Heart left ventricle (tissue), 13 donors: ENCODE measurements around the gene CPNE6.

Experiments
- POLR2A ChIP-seq, 2 donors: fragments of 450-650 bp; IDR thresholded peaks; one replicate each; pipeline ENCODE4 v1.6.1; 2017; ENCODE audit warnings: antibody characterized with exemption in 2 of 2, mild to moderate bottlenecking in 2 of 2, moderate library complexity in 2 of 2
- TF ChIP-seq, protein P1 (sequence below), 12 donors: fragments of 200-600 bp; sonication (generic) in 4 of 12; IDR thresholded peaks; one replicate each; pipeline versions ENCODE4 v1.5.0 to v1.8.0; 2018 to 2022; ENCODE audit warnings: antibody characterized with exemption in 12 of 12, mild to moderate bottlenecking in 5 of 12
- donor health status: ischemic (EF 13 %, LVEDD 7.1; RV severe dilation, severe dysfunction).
- donor health status: DM: no; HTN: yes; CAD: no.
- donor health status: DM: no; HTN: no; CAD: no.
- donor health status: ischemic (EF 25% LVEDD 6.9; RV normal size, moderate dysfunction).
- donor health status: ischemic (EF 25% LVEDD 5.7; RV mildly dilated, moderate dysfunction).
- donor health status: ischemic (EF 35%, LVEDD 5.7; RV mildly dilated, moderate dysfunction).
- donor health status: nonischemic (EF 11% LVEDD 7.7; RV severe dilation, severe dysfunction).
- donor health status: DM: yes; HTN: yes; CAD: no.
- donor health status: PGD.
- donor health status: ischemic (EF 29% LVEDD 5.4; RV normal size, mild dysfunction).
- donor health status: nonischemic (EF 23%, LVEDD 6.1; RV moderate dilation, normal function).

DNA sequence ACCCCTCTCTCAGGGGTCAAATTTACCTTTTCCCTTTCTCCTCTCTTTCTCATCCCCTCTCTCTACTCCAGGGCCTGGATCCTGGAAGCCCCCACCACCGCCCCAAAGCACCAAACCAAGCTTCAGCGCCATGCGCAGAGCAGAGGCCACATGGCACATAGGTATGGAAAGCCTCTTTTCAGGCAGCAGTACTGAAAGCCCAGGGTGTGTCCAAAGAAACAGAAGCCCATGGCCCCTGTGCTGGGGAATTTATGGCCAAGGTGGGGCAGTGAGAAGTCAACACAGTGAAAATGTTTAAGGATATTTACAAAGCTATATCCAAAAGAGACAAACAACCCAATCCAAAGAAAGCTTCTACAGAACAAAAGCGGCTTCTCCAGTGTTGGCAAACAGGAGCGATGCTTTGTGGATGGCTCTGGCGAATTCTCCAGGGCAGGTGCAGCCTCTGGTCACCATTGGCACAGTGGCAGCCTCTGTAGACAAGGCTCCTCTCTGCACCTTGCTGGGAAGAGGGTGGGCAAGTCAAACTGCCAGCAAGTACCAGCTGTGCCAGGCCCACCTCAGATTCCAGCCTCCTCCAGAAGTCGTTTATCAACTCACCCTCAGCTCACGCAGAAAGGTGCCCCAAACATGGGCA lies 4.7 kb upstream of the CPNE6 start:
- TF ChIP-seq, protein P1, sequence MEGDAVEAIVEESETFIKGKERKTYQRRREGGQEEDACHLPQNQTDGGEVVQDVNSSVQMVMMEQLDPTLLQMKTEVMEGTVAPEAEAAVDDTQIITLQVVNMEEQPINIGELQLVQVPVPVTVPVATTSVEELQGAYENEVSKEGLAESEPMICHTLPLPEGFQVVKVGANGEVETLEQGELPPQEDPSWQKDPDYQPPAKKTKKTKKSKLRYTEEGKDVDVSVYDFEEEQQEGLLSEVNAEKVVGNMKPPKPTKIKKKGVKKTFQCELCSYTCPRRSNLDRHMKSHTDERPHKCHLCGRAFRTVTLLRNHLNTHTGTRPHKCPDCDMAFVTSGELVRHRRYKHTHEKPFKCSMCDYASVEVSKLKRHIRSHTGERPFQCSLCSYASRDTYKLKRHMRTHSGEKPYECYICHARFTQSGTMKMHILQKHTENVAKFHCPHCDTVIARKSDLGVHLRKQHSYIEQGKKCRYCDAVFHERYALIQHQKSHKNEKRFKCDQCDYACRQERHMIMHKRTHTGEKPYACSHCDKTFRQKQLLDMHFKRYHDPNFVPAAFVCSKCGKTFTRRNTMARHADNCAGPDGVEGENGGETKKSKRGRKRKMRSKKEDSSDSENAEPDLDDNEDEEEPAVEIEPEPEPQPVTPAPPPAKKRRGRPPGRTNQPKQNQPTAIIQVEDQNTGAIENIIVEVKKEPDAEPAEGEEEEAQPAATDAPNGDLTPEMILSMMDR (IDR thresholded peaks at IDR 0.05), result no peak
- TF ChIP-seq POLR2A (IDR thresholded peaks at IDR 0.05), result no peak
